ENCODE results near the gene TBC1D24.
"Not testable (repeated sequence)": the region's sequence is repeated elsewhere in the genome, so short reads cannot be mapped to it uniquely, and the experiment has no call there.

GRCh38 chr16:2540912-2541311, 66.0 kb downstream of the TBC1D24 start:
- TF ChIP-seq CTCF (IDR thresholded peaks at IDR 0.05); FOXJ3 (CRISPR knock-in tag; IDR thresholded peaks at IDR 0.05); POLR2AphosphoS5 (IDR thresholded peaks at IDR 0.05; ENCODE audit: low read depth, low read length); FOSL2 (IDR thresholded peaks at IDR 0.05; ENCODE audit: borderline replicate concordance, low read depth); NRF1 (IDR thresholded peaks at IDR 0.05; ENCODE audit: low read depth, low read length); MAX (IDR thresholded peaks at IDR 0.05; ENCODE audit: low read depth); TAF1 (IDR thresholded peaks at IDR 0.05; ENCODE audit: borderline replicate concordance, low read depth, low read length); EP300 (IDR thresholded peaks at IDR 0.05; ENCODE audit: borderline replicate concordance in 1 of 2, low read depth in 1 of 2, low read length in 1 of 2); RXRA (IDR thresholded peaks at IDR 0.05; ENCODE audit: borderline replicate concordance, low read depth); RFX5 (IDR thresholded peaks at IDR 0.05; ENCODE audit: low read length): not testable (repeated sequence)
